ENCODE measurements around the gene RRP8. TPM values are rescaled to one million over a fixed set of nuclear protein-coding genes. Genes with fewer than 3 reads are reported as not detected.

RRP8 gene
- total RNA-seq, 2 experiments from 2014 or later: 39.6 to 43.1 TPM

GRCh38 chr11:6613496-6613895 is 10.1 kb upstream of the RRP8 start:
- POLR2A ChIA-PET: interaction anchor here (0.9 to 3.8 kb wide), 5 partner anchors 7 to 70 kb away, joined by 3 to 13 read pairs (median 4); partner anchors contain the start of gene MRPL17
- peaks cover 36% of the 10 kb centered on the region for H3K36me3 Mint-ChIP-seq (ENCODE audit: low read depth)
- H3K27ac Mint-ChIP-seq: no peak overlapping the region
- DNase-seq: no peak
- CTCF ChIA-PET: interaction anchor here (0.7 to 3.0 kb wide), 16 partner anchors 8 to 132 kb away, joined by 3 to 32 read pairs (median 4); partner anchors contain the start of gene MRPL17
- no peaks in the 10 kb centered on the region for H3K9me3 Mint-ChIP-seq
- no peaks in the 10 kb centered on the region for H3K27me3 Mint-ChIP-seq
- H3K4me3 Mint-ChIP-seq: no peak overlapping the region
- intact Hi-C loops (cut with micrococcal nuclease): loop anchor here (10.0 kb wide), 1 partner anchor 131 kb away; no protein-coding TSS in a partner anchor
- no peak for TF ChIP-seq CTCF (IDR thresholded peaks at IDR 0.05)
- peaks cover 28% of the 10 kb centered on the region for H3K4me1 Mint-ChIP-seq (ENCODE audit: low read depth)
- no peak for ATAC-seq

DNA sequence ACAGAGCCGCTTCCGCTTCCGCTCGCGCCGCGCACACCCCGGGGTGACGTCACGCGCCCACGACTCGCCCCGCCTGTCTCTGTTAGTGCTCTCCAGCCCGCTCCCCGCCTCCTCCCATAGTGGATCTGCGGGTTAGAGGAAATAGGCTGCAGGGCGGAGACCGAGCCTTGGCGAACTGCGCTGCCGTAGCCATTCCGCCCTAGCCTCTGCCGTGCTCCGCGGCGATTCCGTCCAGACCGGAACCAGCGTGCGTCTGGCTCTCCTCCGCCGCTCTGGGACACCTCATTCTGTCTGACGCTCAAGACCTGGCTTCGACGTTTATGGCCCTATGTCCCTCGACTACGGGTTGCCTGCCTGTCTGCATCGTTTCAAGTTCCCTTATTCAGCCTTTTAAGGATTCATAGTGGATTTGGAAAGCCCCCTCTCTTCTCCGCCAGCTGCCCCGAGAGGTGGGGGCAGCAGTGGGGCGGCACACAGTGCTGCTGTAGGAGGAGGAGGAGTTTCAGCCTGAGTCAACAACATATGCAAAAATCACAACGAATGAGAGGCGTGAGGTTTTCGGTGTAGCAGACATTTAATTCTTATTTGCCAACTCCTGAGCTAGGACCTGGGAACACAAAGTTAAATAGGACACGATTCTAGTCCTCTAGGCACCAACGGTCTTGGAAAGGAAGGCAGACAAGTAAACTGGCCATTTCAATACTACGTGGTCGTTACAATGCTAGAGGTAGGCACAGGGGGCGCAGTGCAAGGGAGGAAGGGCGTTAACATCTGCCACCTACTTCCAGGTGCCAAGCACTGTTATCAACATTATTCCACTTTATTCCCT is 9.0 kb upstream of the RRP8 start, which contains the start of gene TAF10:
TSS of gene TAF10 (minus strand) at position 4 of the 829 bp plus-strand sequence. CDS start 27 bp downstream, outside the sequence.
- ChIA-PET CTCF (interaction anchor here (0.6 to 3.0 kb wide), 30 partner anchors 8 to 233 kb away, joined by 3 to 32 read pairs (median 4); partner anchors contain the start of genes ARFIP2, MRPL17 and TIMM10B), POLR2A (interaction anchor here (0.7 to 3.8 kb wide), 11 partner anchors 8 to 71 kb away, joined by 3 to 13 read pairs (median 4); partner anchors contain the start of gene MRPL17)
- Mint-ChIP-seq H3K27me3 (no peaks in the 10 kb centered on the region), H3K4me3 (no peak within 1 kb of the TSS), H3K36me3 (ENCODE audit: low read depth) (peaks cover 45% of the 10 kb centered on the region), H3K9me3 (no peaks in the 10 kb centered on the region), H3K27ac (peak within 1 kb of the TSS; percentile 92), H3K4me1 (ENCODE audit: low read depth) (peaks cover 38% of the 10 kb centered on the region)
- ATAC-seq (peak; percentile 88), DNase-seq (peak; percentile 98)
- TF ChIP-seq CTCF (IDR thresholded peaks at IDR 0.05): peak; percentile 69
- intact Hi-C loops (cut with micrococcal nuclease): loop anchor here (10.0 kb wide), 1 partner anchor 132 kb away; no protein-coding TSS in a partner anchor

- peaks cover 48% of the 10 kb centered on the region for H3K36me3 Mint-ChIP-seq (ENCODE audit: low read depth)
- no peaks in the 10 kb centered on the region for H3K9me3 Mint-ChIP-seq
- POLR2A ChIA-PET: interaction anchor here (0.7 to 3.8 kb wide), 9 partner anchors 9 to 72 kb away, joined by 3 to 13 read pairs (median 5); partner anchors contain the start of genes ILK, MRPL17 and RRP8
- no peaks in the 10 kb centered on the region for H3K27me3 Mint-ChIP-seq
- ATAC-seq: no peak
- H3K27ac Mint-ChIP-seq: peak overlapping the region; percentile 92
- H3K4me1 Mint-ChIP-seq (ENCODE audit: low read depth): peaks cover 42% of the 10 kb centered on the region
- intact Hi-C loops (cut with micrococcal nuclease): loop anchor here (10.0 kb wide), 1 partner anchor 133 kb away; no protein-coding TSS in a partner anchor
- TF ChIP-seq CTCF (IDR thresholded peaks at IDR 0.05): no peak
- CTCF ChIA-PET: interaction anchor here (0.7 to 3.0 kb wide), 20 partner anchors 7 to 233 kb away, joined by 3 to 32 read pairs (median 4); partner anchors contain the start of genes ARFIP2, MRPL17 and TIMM10B
- H3K4me3 Mint-ChIP-seq: no peak overlapping the region
- no peak for DNase-seq
Observed at GRCh38 chr11:6611963-6612212, 8.5 kb upstream of the RRP8 start.

DNA sequence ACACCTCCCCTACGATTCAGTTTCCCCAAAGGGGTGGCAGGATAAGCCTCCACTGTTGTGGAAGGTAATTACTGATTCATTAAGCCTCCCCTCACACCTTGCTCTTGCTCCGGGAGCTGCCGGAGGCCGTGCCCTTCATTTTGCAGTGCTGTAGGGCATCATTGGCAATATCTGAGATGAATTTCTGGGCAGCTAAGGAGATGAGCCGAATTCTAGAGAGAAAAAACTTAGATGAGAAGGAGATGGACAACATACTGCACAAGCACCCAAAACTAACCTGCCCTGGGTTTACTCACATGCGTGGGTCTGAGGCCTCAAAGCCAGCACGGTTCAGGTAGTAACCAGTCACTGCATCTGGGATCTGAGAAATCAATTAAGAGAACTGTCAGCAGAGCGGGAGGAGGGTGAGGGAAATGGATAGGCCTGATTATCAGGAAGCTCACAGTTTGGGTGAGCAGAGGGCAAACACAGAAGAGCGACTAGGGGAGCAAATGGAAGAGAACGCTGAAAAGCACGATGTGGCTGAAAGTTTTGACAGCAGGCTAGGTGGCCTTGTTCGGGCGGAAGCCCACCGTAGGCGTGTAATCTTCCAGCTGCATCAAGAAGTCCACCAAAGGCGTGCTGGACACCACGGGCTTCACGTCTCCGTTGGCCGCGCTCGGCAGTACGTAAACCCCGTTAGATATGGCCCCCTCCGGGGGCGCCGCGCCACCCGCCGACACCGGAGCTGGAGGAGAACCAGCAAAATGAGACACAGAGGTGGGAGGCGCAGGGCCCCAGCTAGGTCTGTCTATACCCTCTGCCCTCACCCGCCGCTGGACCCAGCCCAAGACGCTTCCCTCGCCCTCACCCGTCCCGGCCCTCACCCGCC is 7.9 kb upstream of the RRP8 start:
- Mint-ChIP-seq H3K36me3 (ENCODE audit: low read depth) (peaks cover 51% of the 10 kb centered on the region), H3K4me3 (no peak overlapping the region), H3K9me3 (no peaks in the 10 kb centered on the region), H3K4me1 (ENCODE audit: low read depth) (peaks cover 45% of the 10 kb centered on the region), H3K27ac (peak overlapping the region; percentile 92), H3K27me3 (no peaks in the 10 kb centered on the region)
- ChIA-PET CTCF (interaction anchor here (0.7 to 3.0 kb wide), 17 partner anchors 9 to 143 kb away, joined by 3 to 32 read pairs (median 4); partner anchors contain the start of genes ARFIP2, MRPL17 and TIMM10B), POLR2A (interaction anchor here (0.7 to 3.8 kb wide), 9 partner anchors 8 to 72 kb away, joined by 3 to 13 read pairs (median 5); partner anchors contain the start of genes ILK, MRPL17 and RRP8)
- intact Hi-C loops (cut with micrococcal nuclease): loop anchor here (10.0 kb wide), 1 partner anchor 133 kb away; no protein-coding TSS in a partner anchor
- no peak for TF ChIP-seq CTCF (IDR thresholded peaks at IDR 0.05)
- ATAC-seq (peak; percentile 2), DNase-seq (peak; percentile 40)
